Stimulated activated CD4-positive, alpha-beta T cell treated with anti-CD3 and anti-CD28 coated beads, Interleukin-15, amount 100 ng/mL, for 24 hours (primary cell): ENCODE measurements around the gene ZDHHC14.
"Not testable (repeated sequence)": the region's sequence is repeated elsewhere in the genome, so short reads cannot be mapped to it uniquely, and the experiment has no call there.

ENCODE experiments used
- DNase-seq: peaks from one replicate; pipeline ENCODE4 v3.0.0-alpha.2; 2020

ZDHHC14 gene

DNA sequence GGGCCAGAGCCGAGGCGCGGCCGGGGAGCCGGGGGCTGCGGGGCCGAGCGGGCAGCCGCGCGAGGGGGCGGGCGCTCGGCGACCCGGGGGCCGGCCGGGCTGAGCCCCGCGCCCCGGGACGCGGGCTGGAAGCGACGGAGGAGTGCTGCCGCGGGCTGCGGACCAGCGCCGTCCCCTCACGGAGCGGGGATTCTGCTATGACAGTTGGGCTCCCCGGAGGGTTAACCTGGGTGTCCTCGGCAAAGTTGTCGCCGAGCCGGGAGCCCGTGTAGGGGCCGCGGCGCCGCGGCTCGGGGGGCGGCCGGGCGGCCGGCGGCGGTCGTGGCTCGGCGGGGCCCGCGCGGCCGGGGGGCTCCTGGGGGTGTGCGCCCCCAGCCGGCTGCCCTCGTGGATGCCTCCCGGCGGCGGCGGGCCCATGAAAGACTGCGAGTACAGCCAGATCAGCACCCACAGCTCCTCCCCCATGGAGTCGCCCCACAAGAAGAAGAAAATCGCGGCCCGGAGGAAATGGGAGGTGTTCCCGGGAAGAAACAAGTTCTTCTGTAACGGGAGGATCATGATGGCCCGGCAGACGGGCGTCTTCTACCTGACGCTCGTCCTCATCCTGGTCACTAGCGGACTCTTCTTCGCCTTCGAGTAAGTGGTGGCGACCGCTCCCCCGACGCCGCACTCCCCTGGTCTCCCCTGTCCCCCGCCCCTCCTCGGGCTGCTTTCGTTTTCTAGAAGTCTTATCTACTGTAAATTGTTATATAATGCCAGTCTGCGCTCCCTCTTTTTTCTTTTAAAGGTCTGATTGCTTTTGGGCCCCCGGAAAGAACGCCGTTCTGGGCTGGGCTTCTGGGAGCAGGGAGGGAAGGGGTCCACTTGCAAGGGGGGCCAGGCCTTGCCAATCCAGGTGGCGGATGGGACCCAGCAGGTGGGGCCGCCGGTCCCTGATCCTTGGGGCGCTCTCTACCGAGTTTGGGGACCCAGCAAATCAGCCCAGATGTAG lies 936 bp downstream of the ZDHHC14 start:
- DNase-seq: peak; percentile 74

DNA sequence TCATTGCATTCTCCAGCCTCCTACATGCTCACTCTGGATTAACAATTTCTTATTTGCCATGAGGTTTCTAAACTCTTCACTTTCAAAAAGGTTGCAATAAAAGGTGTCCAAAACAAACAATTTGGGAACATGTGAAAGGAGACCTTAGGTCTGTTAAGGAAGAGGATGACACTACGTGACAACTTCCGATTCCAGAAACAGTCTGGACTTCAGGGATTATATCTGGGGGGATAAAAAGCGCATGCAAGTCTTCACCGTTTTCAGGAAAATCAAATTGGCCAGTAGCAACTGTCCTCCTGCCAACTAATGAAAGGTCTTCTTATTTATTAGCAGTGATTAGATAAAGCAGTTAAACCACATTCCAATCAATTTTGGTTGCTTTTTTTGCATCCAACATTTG lies 1.8 kb downstream of the ZDHHC14 start:
- no peak for DNase-seq

DNA sequence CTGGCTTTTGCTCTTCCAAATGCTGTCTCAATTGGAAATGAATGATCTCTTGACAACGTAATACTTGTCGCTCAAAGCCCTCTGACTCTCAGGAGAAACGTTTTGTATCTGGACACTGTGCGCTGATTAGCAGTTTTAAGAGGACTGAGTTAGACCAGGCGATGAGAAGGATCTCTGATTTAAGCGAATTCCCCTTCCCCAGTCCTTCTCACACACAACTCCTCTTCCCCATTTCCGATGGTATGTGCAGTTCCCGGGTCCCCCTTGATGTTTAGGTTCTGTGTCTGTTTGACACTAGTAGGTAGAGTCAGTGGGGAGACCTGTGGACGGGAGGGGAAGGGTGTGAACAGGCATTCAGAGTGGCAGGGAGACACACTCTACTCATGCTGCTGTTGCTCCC lies 2.5 kb downstream of the ZDHHC14 start:
- DNase-seq: no peak

DNA sequence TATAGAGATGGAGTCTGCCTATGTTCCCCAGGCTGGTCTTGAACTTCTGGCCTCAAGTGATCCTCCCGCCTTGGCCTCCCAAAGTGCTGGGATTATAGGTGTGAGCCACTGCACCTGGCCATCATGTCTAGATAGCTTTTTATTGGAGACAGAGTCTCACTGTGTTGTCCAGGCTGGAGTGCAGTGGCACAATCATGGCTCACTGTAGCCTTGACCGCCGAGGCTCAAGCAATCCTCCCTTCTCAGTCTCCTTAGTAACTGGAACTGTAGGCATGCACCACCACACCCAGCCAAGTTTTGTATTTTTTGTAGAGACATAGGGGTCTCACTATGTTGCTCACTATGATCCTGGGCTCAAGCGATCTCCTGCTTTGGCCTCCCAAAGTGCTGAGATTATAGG lies 4.0 kb downstream of the ZDHHC14 start:
- DNase-seq: not testable (repeated sequence)

DNA sequence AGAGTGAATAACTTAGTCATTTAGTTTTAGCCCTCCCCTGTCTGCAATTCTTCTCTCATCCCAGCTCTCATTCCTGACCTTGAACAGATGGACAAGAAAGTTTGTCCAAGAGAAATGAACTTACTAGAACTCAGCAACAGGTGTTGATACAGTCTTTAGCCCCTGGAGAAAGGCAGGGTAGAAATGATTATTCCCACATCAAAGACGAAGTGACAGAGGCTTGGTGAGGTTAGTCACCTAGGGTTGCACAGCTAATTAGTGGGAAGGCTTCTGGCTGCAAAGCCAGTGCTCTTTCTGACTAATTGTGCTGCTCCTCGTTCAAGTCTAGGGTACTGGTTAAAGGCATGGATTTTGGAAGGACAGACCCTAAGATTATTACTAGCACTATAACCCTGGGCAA lies 4.5 kb downstream of the ZDHHC14 start:
- peak; percentile 31 for DNase-seq

DNA sequence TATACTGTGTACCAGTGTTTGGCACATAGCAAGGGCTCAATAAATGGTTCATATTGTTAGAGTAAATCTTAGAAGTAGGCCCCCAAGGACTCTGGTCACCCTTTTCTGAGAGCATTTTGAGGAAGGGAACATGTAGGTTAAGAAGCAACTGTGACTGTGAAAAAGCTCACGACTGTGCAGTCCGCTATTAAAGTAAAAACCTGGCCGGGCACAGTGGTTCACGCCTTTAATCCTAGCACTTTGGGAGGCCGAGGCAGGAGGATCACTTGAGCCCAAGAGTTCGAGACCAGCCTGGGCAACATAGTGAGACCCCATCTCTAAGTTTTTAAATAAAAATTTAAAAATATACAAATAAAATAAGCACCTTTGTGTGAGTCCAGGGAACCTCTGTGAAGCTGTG lies 5.0 kb downstream of the ZDHHC14 start:
- DNase-seq: no peak

DNA sequence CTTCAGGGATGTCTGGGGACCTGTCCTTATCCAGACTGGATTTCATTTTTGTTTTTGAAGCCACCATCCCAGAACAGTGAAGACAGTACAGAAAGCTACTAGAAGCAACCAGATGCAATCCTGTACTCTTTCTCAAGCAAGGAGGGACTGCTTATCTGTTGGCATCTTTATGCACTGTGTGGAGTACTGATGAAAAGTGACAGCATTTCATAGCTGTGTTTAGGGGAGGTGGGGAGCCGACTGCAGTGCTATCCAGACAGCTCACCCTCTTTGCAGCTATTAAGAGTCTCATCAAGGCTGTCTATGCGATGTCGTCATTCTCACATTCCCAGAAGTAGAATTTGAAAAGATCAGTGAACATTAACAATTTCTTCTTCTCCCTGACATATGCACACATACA lies 5.5 kb downstream of the ZDHHC14 start:
- no peak for DNase-seq

DNA sequence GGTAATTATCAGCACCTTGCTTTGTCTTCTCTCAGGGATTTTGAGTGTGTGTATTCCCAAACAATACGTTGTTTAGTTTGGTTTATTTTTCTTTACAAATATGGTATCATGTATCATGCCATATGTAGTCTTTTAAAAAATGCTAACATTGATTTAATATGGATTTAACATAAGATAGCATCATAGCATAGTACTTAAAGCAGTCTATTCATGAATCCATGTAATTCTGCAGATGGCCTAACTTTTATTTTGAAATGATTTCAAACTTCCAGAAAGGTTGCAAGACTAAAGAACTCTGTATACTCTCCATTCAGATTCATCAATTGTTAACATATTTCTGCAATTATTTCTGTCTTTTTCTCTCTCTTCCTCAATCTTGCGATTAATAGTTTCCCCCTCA lies 7.9 kb downstream of the ZDHHC14 start:
- DNase-seq: no peak

DNA sequence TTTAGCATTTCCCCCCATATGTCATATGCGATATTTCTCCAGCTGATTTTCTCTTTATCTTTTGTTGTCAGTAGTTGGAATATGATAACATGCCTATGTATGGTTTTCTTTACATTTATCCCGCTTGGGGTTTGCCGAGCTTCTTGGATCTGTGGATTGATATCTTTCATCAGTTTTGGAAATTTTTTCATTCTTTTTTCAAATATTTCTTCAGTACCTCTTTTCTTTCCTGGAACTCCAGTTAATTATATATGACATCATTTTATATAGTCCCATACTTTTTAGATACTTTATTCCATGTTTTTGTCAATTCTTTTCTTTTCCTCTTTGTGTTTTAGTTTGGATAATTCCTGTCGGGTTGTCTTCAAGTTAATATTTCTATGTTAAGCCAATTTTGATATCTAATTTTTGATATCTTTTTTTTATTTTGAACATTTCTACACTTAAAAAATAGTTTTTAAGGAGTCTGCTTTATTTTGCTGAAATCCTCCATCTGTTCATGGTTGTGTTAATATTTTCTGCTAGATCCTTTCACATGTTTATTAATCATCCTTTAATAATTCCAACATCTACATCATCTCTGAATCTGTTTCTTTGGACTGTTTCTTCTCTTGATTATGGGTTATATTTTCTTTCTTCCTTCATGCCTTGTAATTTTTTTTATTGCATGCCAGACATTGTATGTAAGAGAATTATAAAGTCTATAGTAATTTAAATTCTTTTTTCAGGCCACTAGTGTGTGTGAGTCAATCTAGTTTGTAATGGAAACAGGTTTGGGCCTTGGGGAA lies 9.5 kb downstream of the ZDHHC14 start:
- no peak for DNase-seq

DNA sequence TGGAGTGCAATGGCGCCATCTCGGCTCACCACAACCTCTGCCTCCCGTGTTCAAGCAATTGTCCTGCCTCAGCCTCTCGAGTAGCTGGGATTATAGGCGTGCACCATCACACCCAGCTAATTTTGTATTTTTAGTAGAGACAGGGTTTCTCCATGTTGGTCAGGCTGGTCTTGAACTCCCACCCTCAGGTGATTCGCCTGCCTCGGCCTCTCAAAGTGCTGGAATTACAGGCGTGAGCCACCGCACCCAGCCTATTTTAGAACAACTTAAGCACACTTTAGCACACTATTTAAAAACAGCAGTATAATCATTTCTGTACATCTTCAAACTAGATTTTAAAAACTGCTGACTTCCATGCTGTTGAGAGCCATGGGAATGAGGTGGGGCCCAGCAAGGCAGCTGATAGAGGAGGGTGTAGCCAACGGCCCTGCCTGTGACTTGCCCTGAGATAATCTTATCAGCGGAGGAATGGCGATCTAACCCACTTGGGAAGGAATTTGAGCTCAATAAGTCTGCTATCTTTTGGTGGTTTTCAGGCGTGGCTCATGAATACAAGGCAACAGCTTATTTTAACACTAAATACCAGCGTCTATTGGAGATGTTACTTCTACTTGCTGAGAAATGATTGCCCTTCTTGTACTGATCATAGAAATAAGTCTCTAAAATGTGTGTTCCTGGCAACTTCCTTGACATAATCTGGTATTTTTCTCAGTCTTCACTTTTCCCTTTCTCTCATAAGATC lies 12.1 kb downstream of the ZDHHC14 start:
- DNase-seq: no peak

DNA sequence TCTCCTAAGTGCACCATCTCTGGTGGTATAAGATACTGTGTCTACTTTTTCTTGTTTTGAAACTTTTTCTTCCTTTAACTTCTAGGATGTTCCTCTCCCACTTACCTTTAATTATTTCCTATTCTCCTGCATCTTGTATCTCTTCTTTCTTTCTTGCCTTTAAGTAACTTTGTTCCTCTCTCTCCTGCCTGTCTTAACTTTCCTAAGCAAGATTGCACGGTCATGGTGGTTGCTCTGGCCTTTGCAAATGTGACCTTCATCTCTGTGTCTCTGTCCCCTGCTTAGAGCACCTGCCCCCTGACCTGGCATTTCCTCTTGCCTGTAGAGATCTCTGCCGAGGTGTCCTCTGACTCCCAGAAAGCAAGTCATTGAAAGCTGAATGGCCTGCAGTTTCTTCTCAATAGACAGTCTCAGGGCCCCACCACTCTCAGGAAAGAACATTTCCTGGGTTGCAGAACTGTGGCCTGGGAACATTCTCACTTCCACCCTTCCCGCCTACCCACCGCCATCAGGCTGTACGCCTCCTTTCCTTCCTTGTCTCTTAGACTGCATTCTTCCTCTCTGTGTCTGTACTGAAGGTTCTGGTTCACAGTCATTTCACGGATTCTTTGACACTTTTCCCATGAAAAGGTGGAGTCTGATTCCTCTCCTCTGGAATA lies 12.8 kb downstream of the ZDHHC14 start:
- no peak for DNase-seq

DNA sequence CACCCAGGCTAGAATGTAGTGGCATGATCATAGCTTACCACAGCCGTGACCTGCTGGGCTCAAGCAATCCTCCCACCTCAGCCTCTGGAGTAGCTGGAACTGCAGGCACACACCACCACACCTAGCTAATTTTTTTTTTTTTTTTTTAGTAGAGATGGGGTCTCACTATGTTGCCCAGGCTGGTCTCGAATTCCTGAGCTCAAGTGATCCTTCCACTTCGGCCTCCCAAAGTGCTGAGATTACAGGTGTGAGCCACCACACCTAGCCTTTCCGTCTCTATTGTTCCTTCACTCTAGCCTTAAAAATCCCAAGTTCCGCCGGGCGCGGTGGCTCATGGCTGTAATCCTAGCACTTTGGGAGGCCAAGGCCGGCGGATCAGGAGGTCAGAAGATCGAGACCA lies 14.2 kb downstream of the ZDHHC14 start:
- DNase-seq: not testable (repeated sequence)

DNA sequence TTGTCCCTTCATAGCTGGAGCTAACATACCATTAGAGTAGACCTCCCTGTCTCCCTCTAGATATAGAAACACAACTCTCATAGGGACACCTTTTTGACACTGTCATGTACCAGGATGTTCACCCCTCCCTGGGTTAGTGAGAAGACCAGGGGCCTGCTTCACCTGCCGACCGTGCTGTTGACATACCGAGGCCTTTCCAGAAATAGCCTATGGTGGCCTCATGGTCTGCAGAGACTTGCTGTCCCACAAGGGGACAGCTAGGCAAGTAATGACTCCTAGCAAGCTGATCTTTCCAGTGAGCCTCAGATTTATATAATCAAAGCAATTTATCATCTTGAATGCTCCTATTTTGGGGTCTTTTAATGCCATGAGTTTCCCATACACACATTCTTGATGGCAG lies 15.0 kb downstream of the ZDHHC14 start:
- DNase-seq: no peak

DNA sequence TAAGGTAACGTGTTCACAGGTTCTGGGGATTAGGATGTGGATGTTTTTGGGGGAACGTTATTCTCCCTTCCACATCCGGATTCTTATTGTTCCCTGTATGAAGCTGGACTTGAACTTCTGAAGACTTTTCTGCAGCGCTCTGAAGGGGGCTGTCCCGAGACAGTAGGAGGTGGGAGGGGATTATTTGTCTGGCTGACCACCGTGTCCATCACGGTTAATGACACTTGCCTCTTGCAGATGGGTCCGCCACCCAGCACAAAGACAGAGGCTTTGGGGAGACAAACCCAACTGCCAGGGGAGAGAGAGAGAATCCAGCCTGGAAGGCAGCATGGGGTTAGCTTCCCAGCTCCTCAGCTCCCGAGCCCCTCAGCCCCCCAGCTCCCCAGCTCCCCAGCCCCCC lies 16.7 kb downstream of the ZDHHC14 start:
- no peak for DNase-seq

DNA sequence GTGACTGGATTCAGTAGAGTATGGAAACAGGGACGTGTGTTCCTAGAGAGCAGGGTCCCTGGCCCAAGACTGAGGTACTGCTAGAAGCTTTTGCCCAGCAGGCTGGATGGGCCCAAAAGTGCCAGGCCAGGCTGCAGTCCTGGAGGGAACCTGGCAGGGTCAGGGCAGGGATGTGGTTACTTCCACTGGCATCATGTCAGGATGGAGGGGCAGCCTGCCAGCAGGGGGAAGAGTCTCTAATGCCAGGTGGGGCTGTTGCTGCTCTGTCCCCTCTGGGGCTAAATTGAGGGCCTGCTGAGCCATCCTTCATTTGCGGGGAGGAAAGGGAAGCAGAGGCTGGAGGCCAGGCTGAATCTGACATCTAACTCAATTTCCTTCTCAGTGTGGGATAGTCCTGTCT lies 17.2 kb downstream of the ZDHHC14 start:
- no peak for DNase-seq

DNA sequence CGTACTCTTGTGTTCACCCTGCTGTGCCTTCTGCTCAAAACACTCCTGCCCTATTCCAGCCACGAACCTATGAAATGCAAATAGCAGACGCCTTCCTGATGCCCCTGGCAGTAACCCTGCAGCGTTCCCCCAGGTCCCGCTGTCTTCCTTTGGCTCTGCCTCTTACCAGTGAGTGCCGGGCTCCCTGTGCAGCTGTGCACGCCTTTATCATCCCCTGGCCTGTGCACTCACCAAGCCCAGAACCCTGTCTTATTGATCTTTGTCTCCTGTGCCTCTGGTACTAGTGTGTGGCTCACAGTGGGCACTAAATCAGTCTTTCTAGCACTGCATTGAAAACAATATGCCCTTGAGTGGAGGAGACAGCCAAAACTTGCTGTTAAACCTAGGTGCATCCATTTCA lies 19.7 kb downstream of the ZDHHC14 start:
- DNase-seq: no peak

DNA sequence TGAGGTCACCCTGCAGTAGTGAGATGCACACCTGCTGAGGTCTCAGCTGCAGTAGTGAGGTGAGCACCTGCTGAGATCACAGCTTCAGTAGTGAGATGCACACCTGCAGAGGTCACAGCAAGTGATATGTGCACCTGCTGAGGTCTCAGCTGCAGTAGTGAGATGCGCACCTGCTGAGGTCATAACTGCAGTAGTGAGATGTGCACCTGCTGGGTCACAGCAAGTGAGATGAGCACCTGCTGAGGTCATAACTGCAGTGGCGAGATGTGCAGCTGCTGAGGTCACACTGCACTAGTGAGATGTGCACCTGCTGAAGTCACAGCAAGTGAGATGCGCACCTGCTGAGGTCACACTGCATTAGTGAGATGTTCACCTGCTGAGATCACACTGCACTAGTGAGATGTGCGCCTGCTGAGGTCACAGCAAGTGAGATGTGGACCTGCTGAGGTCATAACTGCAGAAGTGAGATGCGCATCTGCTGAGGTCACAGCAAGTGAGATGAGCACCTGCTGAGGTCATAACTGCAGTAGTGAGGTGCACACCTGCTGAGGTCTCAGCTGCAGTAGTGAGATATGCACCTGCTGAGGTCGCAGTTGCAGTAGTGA lies 20.8 kb downstream of the ZDHHC14 start:
- DNase-seq: no peak

DNA sequence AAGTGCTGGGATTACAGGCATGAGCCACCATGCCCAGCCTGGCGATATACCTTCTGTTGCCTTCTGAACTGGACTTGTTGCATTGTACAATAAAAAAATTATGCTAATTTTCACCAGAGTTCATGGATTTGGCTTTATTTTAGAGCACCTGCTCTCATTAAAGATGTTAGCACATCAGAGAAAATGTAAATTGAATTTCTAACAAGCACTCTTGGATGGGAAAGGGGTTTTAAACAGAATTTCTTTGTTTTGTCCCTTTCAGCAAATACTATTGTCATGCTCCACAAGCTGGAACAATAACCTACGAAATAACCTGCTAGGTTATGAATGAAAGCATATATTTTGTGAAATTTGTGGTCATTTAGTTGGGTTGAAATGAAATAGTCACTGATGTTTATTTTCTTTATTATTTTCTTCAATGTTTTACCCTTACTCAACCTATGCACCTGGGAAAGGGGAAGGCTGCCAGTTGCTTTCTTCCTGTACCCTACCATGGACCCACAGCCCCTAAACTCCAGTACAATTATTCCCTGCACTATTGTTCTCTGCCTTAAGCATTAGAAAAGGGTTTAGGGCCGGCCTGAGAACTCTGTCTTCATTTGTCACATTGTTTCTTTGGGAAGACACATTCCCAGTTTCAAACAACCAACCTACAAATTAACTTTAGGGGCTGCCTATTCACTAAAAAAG lies 22.2 kb downstream of the ZDHHC14 start:
- DNase-seq: no peak

DNA sequence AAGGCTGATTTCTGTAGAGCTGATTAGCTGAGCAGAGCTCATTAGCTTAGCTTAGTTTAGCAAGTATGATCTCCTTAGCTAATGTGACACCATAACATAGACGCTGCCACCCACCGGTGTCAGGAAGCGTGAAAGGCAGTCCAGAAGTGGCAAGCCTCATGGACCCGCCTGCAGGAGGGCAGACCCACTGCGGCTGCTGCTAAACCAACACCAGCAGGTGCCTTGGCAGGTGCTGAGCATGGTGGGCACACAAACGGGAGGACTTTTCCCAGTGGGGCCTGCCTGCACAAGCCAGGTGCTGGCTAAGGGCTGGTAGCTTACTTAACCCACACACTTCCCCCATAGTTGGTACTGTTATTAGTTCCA lies 22.7 kb downstream of the ZDHHC14 start:
- DNase-seq: no peak

DNA sequence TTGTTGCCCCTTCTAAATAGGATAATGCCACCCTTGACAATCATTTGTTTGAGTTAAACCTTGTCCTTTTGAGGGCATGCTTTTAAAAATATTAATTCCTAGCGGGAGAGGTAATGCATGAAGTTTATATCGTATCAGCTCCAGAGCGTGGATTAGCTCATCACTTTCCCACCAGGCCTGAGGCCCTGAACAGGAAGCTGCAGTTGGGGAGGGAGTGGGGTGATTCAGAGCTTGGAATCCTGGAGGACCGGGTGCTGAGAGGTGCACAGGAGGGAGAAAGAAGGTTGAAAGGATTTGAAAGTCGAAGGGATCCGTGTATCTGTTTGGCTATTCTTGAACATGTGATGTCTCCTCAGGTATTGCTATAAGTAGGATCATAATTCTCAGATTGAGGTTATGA lies 25.0 kb downstream of the ZDHHC14 start:
- DNase-seq: no peak

DNA sequence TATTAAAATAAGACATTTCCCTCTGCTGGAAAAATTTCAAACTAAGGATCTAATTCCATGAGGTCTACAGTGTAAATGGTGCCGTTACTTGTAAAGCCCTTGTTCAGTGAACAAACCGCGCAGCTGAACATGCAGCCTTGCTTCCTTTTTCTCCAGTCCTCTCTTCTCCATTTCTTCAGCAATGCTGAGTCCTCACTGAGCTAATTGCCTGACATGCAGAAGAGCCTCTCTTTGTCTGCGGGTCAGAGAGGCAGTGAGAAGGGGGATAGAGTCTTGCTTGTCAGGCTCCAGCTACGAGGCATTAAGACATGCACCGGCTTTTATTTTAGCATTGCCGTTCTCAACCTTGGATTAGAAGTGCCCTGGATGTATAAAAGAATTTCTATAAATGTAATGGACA lies 25.7 kb downstream of the ZDHHC14 start:
- no peak for DNase-seq

DNA sequence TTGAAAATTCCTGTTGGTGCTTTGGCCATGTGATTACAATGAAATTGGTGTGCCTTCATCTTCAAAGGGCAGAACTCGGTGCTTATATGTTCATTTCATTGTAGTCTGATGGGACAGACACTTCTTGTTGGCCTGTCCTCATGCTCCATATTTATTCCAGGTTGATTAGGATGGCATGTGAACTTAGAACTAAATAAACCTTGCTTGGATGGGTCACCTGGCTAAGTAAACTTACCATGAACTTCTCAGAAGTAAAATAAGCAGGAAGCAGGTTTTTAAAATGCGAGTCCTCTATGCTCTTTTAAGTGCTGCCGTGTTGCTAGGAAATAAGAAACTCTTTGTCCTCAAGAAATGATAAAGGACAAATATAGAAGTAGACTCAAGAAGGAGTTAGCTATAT lies 26.7 kb downstream of the ZDHHC14 start:
- no peak for DNase-seq
